Hepatocyte (in vitro differentiated cells): ENCODE results near the gene MSX1.

Experiments used
- EZH2 ChIP-seq: fragments of 200-600 bp; sonication (generic); IDR thresholded peaks from 2 replicates; pipeline ENCODE4 v1.6.1; 2016; ENCODE audit warnings: antibody characterized with exemption, mild to moderate bottlenecking, borderline replicate concordance
- EZH2phosphoT487 ChIP-seq: fragments of 200-600 bp; sonication (generic); IDR thresholded peaks from one replicate; pipeline ENCODE4 v1.6.1; 2018; ENCODE audit warnings: antibody characterized with exemption, mild to moderate bottlenecking, low read depth, moderate library complexity; ENCODE audit not compliant: unreplicated experiment, severe bottlenecking
- TF ChIP-seq, protein P1 (sequence below): fragments of 200-600 bp; sonication (generic); IDR thresholded peaks from 2 replicates; pipeline ENCODE4 v1.5.1; 2016; ENCODE audit warnings: antibody characterized with exemption, mild to moderate bottlenecking; ENCODE audit not compliant: poor library complexity

DNA sequence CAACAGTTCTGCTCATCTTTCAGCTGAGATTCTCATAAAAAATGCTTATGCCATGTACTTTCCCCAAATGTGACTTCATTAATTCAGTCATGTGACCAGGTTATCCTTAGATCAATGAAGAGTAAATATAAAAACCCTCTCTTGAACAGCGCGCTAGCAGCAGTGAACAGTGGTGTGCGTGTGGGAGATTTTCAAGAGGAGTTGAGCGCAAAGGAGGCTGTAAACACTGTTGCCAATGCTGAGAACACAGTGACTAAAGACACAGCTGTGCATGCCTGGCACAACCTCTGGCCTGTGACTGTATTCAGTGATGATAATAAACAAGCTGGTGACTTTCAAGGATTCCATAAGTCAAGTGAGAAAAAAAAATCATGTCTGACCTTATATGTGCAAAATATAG, 25.1 kb downstream of the MSX1 start:
- TF ChIP-seq, protein P1, sequence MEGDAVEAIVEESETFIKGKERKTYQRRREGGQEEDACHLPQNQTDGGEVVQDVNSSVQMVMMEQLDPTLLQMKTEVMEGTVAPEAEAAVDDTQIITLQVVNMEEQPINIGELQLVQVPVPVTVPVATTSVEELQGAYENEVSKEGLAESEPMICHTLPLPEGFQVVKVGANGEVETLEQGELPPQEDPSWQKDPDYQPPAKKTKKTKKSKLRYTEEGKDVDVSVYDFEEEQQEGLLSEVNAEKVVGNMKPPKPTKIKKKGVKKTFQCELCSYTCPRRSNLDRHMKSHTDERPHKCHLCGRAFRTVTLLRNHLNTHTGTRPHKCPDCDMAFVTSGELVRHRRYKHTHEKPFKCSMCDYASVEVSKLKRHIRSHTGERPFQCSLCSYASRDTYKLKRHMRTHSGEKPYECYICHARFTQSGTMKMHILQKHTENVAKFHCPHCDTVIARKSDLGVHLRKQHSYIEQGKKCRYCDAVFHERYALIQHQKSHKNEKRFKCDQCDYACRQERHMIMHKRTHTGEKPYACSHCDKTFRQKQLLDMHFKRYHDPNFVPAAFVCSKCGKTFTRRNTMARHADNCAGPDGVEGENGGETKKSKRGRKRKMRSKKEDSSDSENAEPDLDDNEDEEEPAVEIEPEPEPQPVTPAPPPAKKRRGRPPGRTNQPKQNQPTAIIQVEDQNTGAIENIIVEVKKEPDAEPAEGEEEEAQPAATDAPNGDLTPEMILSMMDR = no peak
- TF ChIP-seq EZH2phosphoT487 (no peak), EZH2 (no peak)
